Peyer's patch (tissue), 4 donors: Measurements from ENCODE around the gene AHCTF1. TPM values are rescaled to one million over a fixed set of nuclear protein-coding genes. Genes with fewer than 3 reads are reported as not detected.

Experiments
- DNase-seq, 3 donors: peaks; one replicate each; pipeline ENCODE4 v3.0.0-alpha.2; 2017 to 2019
- H3K27ac ChIP-seq, 4 donors: fragments of 200-600 bp; sonication (generic); one replicate each; pipeline ENCODE4 v1.5.1; 2016 to 2019
- H3K27me3 ChIP-seq, 2 donors: fragments of 200-600 bp; sonication (generic); one replicate each; pipeline ENCODE4 v1.5.1; 2019
- H3K36me3 ChIP-seq, 3 donors: fragments of 200-600 bp; sonication (generic); one replicate each; pipeline ENCODE4 v1.5.1; 2016 to 2019
- H3K4me1 ChIP-seq, 4 donors: fragments of 200-600 bp; sonication (generic); one replicate each; pipeline ENCODE4 v1.5.1; 2016 to 2019
- H3K4me3 ChIP-seq, 4 donors: fragments of 200-600 bp; sonication (generic); 1 replicate in 3 of 4; 2 replicates in 1 of 4; pipeline ENCODE4 v1.5.1; 2016 to 2019; ENCODE audit warnings: mild to moderate bottlenecking in 1 of 4
- H3K9me3 ChIP-seq, 4 donors: fragments of 200-600 bp; sonication (generic); one replicate each; pipeline ENCODE4 v1.5.1; 2016 to 2019; ENCODE audit warnings: mild to moderate bottlenecking in 1 of 4
- POLR2A ChIP-seq, 2 donors: fragments of 450-650 bp; IDR thresholded peaks; one replicate each; pipeline ENCODE4 v1.5.1; 2017; ENCODE audit warnings: antibody characterized with exemption in 2 of 2, mild to moderate bottlenecking in 2 of 2, moderate library complexity in 2 of 2
- total RNA-seq, 4 donors: library from RNA; depleted of rRNA; stranded (reverse); fragments of >200 nt; gene quantifications; one replicate each; pipeline ENCODE4 v1.1.0, GENCODE V29; 2016
- TF ChIP-seq, protein P1 (sequence below), 6 experiments: fragments of 450-650 bp in 4 of 6; fragments of 200-600 bp in 2 of 6; sonication (generic) in 1 of 6; IDR thresholded peaks; one replicate each; pipeline ENCODE4 v1.5.1; 2017 to 2019; ENCODE audit warnings: antibody characterized with exemption in 6 of 6, mild to moderate bottlenecking in 3 of 6, moderate library complexity in 1 of 6

Gene AHCTF1
- total RNA-seq, 4 donors from 2014 or later = 20.3 to 51.2 (median 29.9) TPM

GRCh38 chr1:246969621-246970020 is 37.9 kb upstream of the AHCTF1 start:
- Histone ChIP-seq H3K27ac (no peak overlapping the region), H3K27me3 (no peaks in the 10 kb centered on the region), H3K4me1 (no peaks in the 10 kb centered on the region), H3K9me3 (peaks cover 0 to 9% (median 4%) of the 10 kb centered on the region in 4 donors), H3K4me3 (no peak overlapping the region), H3K36me3 (no peaks in the 10 kb centered on the region)
- no peak for DNase-seq
- no peak for TF ChIP-seq POLR2A (IDR thresholded peaks at IDR 0.05)
- TF ChIP-seq, protein P1, sequence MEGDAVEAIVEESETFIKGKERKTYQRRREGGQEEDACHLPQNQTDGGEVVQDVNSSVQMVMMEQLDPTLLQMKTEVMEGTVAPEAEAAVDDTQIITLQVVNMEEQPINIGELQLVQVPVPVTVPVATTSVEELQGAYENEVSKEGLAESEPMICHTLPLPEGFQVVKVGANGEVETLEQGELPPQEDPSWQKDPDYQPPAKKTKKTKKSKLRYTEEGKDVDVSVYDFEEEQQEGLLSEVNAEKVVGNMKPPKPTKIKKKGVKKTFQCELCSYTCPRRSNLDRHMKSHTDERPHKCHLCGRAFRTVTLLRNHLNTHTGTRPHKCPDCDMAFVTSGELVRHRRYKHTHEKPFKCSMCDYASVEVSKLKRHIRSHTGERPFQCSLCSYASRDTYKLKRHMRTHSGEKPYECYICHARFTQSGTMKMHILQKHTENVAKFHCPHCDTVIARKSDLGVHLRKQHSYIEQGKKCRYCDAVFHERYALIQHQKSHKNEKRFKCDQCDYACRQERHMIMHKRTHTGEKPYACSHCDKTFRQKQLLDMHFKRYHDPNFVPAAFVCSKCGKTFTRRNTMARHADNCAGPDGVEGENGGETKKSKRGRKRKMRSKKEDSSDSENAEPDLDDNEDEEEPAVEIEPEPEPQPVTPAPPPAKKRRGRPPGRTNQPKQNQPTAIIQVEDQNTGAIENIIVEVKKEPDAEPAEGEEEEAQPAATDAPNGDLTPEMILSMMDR (IDR thresholded peaks at IDR 0.05) = no peak

DNA sequence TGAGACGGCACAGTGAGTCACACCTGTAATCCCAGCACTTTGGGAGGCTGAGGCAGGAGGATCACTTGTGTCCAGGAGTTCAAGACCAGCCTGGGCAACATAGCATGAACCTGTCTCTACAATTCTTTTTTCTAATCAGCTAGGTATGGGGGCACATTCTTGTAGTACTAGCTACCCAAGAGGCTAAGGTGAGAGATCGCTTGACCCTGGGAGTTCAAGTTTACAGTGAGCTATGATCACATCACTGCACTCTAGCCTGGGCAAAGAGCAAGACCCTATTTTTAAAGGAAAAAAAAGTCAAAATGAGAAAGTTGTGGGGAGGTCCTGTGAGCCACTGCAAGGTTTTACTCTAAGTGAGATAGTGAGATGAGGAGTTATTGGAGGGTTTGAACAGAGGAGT is 34.8 kb upstream of the AHCTF1 start:
- H3K4me1 ChIP-seq = no peaks in the 10 kb centered on the region
- H3K9me3 ChIP-seq = peaks cover 0 to 9% (median 4%) of the 10 kb centered on the region in 4 donors
- no peaks in the 10 kb centered on the region for H3K27me3 ChIP-seq
- H3K4me3 ChIP-seq = no peak overlapping the region
- TF ChIP-seq, protein P1 (IDR thresholded peaks at IDR 0.05) = no peak
- TF ChIP-seq POLR2A (IDR thresholded peaks at IDR 0.05) = no peak
- no peaks in the 10 kb centered on the region for H3K36me3 ChIP-seq
- no peak overlapping the region for H3K27ac ChIP-seq
- DNase-seq = no peak

DNA sequence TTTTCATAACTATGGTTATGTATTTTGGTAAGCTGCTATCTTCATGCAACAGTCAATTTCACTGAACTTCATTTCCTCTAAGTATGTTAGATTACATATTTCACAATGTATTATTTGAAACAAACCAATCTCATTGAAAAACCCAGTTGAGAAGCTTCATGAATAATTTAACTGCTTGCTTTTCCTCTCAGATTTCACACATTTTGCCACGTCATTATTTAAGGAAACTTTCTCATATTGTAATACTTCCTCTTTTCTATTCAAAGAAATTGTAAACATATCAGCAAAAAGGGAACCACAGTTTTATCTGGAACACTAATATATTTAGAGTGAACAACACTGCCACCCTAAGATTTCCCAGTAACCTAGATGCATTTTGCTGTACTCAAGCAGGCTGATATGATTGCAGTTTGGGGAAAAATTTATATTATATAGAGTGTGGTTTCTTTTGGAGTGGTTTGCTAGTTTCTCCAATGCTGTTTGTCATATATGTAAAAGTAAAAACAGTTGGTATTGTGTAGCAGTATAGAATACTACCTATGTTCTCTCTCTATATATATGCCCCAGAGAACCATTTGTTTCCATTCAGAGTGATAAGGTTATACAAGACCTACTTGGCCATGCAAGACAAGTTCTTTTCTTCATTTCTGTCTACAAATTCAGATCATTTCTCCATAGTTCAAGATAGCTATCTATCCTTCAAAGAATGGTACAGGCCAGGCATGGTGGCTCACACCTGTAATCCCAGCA is 28.4 kb upstream of the AHCTF1 start:
- no peak for DNase-seq
- H3K27ac ChIP-seq = peak overlapping the region in 2 of 4 donors; percentile 19 to 31
- no peaks in the 10 kb centered on the region for H3K36me3 ChIP-seq
- H3K4me3 ChIP-seq = no peak overlapping the region
- H3K9me3 ChIP-seq = no peaks in the 10 kb centered on the region
- TF ChIP-seq POLR2A (IDR thresholded peaks at IDR 0.05) = no peak
- no peaks in the 10 kb centered on the region for H3K4me1 ChIP-seq
- no peaks in the 10 kb centered on the region for H3K27me3 ChIP-seq

GRCh38 chr1:246954126-246954525 is 22.4 kb upstream of the AHCTF1 start:
- Histone ChIP-seq H3K4me1 (no peaks in the 10 kb centered on the region), H3K4me3 (no peak overlapping the region), H3K9me3 (no peaks in the 10 kb centered on the region), H3K27ac (no peak overlapping the region), H3K27me3 (no peaks in the 10 kb centered on the region), H3K36me3 (no peaks in the 10 kb centered on the region)
- TF ChIP-seq, protein P1 (IDR thresholded peaks at IDR 0.05) = no peak
- no peak for TF ChIP-seq POLR2A (IDR thresholded peaks at IDR 0.05)
- no peak for DNase-seq

- H3K4me3 ChIP-seq = no peak overlapping the region
- H3K4me1 ChIP-seq = no peaks in the 10 kb centered on the region
- H3K36me3 ChIP-seq = no peaks in the 10 kb centered on the region
- TF ChIP-seq, protein P1 (IDR thresholded peaks at IDR 0.05) = no peak
- no peak for TF ChIP-seq POLR2A (IDR thresholded peaks at IDR 0.05)
- no peak for DNase-seq
- no peaks in the 10 kb centered on the region for H3K9me3 ChIP-seq
- no peaks in the 10 kb centered on the region for H3K27me3 ChIP-seq
- H3K27ac ChIP-seq = no peak overlapping the region
These were observed 19.7 kb upstream of the AHCTF1 start for GRCh38 chr1:246951413-246951812.

- Histone ChIP-seq H3K36me3 (no peaks in the 10 kb centered on the region), H3K4me3 (no peak overlapping the region), H3K27me3 (no peaks in the 10 kb centered on the region), H3K4me1 (no peaks in the 10 kb centered on the region), H3K27ac (no peak overlapping the region), H3K9me3 (no peaks in the 10 kb centered on the region)
- TF ChIP-seq POLR2A (IDR thresholded peaks at IDR 0.05) = no peak
- TF ChIP-seq, protein P1 (IDR thresholded peaks at IDR 0.05) = no peak
- DNase-seq = no peak
These were observed 18.2 kb upstream of the AHCTF1 start for GRCh38 chr1:246949956-246950355.
